Endometrial microvascular endothelial cells (primary cell): ENCODE measurements around the gene TRIM34. TPM values are rescaled to one million over a fixed set of nuclear protein-coding genes. Genes with fewer than 3 reads are reported as not detected.
"Not testable (repeated sequence)": the region's sequence is repeated elsewhere in the genome, so short reads cannot be mapped to it uniquely, and the experiment has no call there.

Source experiments
- in situ Hi-C: cut with HindIII; loops from 2 replicates; pipeline ENCODE4 v1.10.0; 2017; ENCODE audit warnings: low sequenced_read_pairs, low pct_unique_long_range_greater_than_20kb; ENCODE audit errors: inconsistent ontology term
- total RNA-seq: library from RNA; depleted of rRNA; stranded (reverse); fragments of >200 nt; gene quantifications from one replicate; pipeline ENCODE4 v1.2.3, GENCODE V29; 2015; ENCODE audit errors: inconsistent ontology term

The TRIM34 gene
- total RNA-seq, 1 donor from 2014 or later, result 11.8 TPM

GRCh38 chr11:5674391-5674790 is 49.6 kb downstream of the TRIM34 start:
- in situ Hi-C loops, result no loop called here

DNA sequence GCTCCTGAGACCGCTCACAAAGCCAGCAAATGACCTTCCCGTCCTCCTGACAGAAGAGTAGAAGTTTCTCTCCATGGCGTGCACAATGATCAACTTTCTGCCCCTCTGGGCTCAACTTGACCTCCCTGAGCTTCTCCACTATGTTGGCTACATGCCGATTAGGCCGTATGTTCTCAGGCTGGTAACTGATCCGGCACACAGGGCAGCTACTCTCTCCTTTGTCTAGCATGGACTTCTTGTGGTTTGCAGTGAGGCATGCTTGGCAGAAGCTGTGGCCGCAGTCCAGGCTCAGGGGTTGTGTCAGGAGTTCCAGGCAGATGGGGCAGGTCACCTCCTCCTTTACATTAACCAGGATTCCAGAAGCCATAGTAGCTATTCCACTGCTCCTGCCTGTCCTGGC is 55.0 kb downstream of the TRIM34 start:
- in situ Hi-C loops, result no loop called here

DNA sequence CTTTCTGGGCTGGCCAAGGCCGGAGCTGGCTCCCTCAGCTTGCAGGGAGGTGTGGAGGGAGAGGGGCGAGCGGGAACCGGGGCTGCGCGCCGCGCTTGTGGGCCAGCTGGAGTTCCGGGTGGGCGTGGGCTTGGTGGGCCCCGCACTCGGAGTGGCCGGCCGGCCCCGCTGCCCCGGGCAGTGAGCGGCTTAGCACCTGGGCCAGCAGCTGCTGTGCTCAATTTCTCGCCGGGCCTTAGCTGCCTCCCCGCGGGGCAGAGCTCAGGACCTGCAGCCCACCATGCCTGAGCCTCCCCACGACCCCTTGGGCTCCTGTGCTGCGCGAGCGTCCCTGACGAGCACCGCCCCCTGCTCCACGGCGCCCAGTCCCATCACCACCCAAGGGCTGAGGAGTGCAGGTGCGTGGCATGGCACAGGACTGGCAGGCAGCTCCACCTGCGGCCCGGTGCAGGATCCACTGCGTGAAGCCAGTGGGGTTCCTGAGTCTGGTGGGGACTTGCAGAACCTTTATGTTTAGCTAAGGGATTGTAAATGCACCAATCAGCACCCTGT is 58.2 kb downstream of the TRIM34 start:
- in situ Hi-C loops, result not testable (repeated sequence)

DNA sequence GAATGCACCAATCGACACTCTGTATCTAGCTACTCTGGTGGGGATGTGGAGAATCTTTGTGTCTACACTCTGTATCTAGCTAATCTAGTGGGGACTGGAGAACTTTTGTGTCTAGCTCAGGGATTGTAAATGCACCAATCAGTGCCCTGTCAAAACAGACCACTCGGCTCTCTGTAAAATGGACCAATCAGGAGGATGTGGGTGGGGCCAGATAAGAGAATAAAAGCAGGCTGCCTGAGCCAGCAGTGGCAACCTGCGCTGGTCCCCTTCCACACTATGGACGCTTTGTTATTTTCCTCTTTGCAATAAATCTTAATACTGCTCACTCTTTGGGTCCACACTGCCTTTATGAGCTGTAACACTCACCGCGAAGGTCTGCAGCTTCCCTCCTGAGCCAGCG is 58.8 kb downstream of the TRIM34 start:
- in situ Hi-C loops, result not testable (repeated sequence)

DNA sequence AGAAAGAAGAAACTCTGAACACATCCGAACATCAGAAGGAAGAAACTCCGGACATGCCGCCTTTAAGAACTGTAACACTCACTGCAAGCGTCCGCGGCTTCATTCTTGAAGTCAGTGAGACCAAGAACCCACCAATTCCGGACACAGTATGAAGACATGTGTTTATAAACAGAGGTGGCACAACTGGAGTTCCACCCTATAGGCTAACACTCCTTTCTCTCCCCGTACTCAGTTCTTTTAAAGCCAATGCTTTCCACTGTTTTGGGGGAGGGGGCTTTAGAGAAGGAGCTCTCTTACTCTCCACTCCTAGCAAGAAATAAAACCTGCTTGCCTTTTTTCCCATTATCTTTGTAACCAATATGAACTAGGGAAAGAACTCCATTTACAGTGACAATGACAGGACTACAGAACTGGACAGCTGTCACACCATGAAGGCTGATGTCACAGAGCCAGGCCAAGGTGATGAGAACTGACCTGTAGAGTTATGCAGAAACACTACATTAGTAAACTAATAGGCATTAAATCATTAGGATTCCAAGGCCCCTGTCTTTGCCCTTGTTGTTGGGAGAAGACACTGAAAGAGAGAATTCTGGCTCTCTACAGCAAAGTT is 59.3 kb downstream of the TRIM34 start:
- in situ Hi-C loops, result no loop called here

GRCh38 chr11:5684646-5685362 is 60.0 kb downstream of the TRIM34 start, which contains the start of gene TRIM5:
Gene TRIM5, minus strand, starts transcription at chr11:5685074. Its CDS starts 4,897 bp downstream, at chr11:5680177.
- in situ Hi-C loops, result no loop called here

DNA sequence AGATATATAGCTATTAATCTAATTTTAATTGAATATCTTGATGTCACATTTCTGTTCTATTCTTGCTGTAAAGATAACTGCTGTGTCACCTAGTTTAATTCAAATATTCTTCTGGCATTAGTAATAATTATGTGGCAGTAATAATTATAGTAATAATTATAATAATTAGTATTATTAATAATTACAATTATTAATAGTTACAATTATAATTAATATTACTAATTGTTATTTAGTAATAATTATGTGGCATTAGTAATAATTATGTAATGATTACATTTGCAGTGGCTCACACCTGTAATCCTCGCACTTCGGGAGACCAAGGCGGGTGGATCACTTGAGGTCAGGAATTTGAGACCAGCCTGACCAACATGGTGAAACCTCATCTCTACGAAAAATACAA is 61.6 kb downstream of the TRIM34 start:
- in situ Hi-C loops, result no loop called here

DNA sequence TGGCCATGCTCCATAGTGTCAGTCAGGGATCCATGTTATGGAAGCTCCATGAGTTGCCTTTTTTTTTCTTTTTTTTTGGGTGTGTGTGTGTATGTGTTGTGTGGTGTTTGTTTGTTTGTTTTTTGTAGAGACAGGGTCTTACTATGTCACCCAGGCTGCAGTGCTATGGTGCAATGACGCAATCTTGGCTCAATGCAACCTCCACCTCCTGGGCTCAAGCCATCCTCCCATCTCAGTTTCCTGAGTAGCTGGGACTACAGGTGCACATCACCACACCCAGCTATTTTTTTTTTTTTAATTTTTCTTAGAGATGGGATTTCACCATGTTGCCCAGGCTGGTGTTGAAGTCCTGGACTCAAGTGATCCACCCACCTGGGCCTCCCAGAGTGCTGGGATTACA is 63.7 kb downstream of the TRIM34 start:
- in situ Hi-C loops, result no loop called here

DNA sequence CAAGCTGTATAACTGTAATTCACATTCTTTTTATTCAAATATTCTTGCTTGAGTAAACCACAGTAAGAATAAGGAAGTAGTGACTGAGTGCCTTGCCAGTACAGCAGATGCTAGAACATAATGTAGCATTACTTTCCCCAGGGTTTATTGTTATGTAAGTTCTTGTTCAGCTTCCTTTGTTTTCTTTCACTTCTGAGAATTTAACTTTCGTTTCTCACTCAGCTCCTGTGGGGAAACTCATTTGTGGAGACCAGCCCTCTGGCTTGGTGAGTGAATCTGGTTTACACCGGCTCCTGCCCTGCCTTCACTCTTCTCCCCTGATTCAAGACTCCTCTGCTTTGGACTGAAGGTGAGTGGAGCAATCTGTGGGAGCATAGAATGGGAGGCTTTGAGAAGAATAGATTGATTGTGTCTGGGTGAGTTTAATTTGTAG is 64.8 kb downstream of the TRIM34 start, which contains the start of gene TRIM22:
TRIM22 (plus strand) TSS at position 240 of the 433 bp plus-strand sequence. CDS start 6,443 bp downstream, outside the sequence.
- in situ Hi-C loops, result no loop called here

- in situ Hi-C loops, result no loop called here
Observed at GRCh38 chr11:5690216-5690615, 65.4 kb downstream of the TRIM34 start.

DNA sequence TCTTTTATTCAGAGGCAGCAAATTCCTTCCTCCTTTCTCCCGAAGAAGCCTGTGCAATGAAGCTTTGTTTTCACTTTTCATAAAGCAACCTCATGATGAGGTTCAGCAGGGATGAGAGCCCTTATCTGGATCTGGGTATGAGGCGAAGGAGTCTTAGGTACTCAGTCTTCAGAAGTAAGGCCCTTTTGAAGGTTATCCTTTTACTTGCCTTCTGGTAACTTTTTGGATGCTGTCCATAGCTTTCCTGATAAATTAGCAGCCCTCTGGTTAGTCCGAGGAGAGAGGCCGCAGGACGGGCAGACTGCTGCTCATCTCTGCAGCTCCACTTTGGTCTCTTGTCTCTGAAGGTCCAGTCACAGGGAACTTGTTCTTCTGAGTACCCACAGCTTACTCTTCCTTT is 65.9 kb downstream of the TRIM34 start:
- in situ Hi-C loops, result no loop called here

DNA sequence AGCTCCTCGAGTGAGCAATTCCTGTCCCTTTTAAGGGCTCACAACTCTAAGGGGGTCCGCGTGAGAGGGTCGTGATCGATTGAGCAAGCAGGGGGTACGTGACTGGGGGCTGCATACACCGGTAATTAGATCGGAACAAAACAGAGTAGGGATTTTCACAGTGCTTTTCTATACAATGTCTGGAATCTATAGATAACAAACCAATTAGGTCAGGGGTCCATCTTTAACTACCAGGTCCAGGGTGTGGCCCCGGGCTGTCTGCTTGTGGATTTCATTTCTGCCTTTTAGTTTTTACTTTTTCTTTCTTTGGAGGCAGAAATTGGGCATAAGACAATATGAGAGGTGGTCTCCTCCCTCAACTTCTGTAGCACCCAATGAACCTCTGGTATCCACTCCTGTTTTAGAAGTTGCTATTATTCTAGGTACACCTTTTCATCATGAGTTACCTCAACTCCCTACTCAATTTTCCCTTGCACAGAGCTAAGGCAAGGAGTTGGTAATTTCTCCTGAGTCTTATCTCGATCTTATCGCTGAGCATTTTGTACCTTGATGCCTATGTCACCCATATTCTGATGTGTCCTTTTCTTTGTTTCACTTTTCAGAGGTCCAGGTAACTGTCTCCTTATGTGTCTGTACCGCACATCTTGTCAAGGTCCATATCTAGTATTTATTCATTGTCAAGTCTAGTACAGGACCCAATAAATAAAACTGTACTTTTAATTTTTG is 66.6 kb downstream of the TRIM34 start:
- in situ Hi-C loops, result not testable (repeated sequence)

DNA sequence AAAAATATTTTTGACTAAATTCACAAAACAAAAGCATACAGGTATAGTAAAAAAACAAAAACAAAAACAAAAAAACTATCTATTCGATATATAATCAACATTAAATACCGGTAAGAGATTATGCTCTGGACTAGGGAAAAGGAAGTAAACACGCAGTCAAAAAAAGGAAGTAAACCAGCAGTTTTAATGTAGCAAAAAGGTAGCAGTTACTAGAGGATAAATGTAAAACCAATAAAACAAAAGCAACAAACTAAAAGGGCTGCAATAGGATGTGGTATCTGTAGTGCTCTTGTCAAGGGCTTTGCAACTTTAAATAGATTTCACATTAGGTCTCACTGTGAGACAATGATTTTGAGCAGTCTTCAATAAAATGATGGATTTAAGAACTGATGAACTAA is 67.2 kb downstream of the TRIM34 start:
- in situ Hi-C loops, result no loop called here

Other genes starting within 250 kb of the TRIM34 start
- gene OR51M1, start 241.2 kb upstream of the TRIM34 start, total RNA-seq, result not detected
- not detected for gene OR51Q1, start 202.9 kb upstream of the TRIM34 start, total RNA-seq
- gene OR51I1, start 183.5 kb upstream of the TRIM34 start, total RNA-seq, result not detected
- gene OR51I2, start 175.7 kb upstream of the TRIM34 start, total RNA-seq, result not detected
- gene OR52D1, start 136.3 kb upstream of the TRIM34 start, total RNA-seq, result not detected
- gene UBQLN3, start 115.0 kb upstream of the TRIM34 start, total RNA-seq, result not detected
- gene UBQLNL, start 108.3 kb upstream of the TRIM34 start, total RNA-seq, result not detected
- not detected for gene OR52H1, start 76.5 kb upstream of the TRIM34 start, total RNA-seq
- not detected for gene OR52B6, start 44.1 kb upstream of the TRIM34 start, total RNA-seq
- gene TRIM6, start 28.4 kb upstream of the TRIM34 start, total RNA-seq, result 9.7 TPM
- 55.4 TPM for gene TRIM5, start 60.1 kb downstream of the TRIM34 start, total RNA-seq
- gene TRIM22, start 64.8 kb downstream of the TRIM34 start, total RNA-seq, result 112 TPM
- gene OR56B1, start 111.4 kb downstream of the TRIM34 start, total RNA-seq, result not detected
- gene OR52N4, start 129.2 kb downstream of the TRIM34 start, total RNA-seq, result not detected
- not detected for gene OR52N5, start 158.4 kb downstream of the TRIM34 start, total RNA-seq
- not detected for gene OR52N1, start 166.3 kb downstream of the TRIM34 start, total RNA-seq
- not detected for gene OR52N2, start 183.9 kb downstream of the TRIM34 start, total RNA-seq
- not detected for gene OR52E6, start 216.9 kb downstream of the TRIM34 start, total RNA-seq
- not detected for gene OR52E8, start 232.7 kb downstream of the TRIM34 start, total RNA-seq